ENCODE data around the gene CROCC.
A peak's percentile ranks its signal among the peaks of the same experiment; 100 is the strongest.

The CROCC gene

DNA sequence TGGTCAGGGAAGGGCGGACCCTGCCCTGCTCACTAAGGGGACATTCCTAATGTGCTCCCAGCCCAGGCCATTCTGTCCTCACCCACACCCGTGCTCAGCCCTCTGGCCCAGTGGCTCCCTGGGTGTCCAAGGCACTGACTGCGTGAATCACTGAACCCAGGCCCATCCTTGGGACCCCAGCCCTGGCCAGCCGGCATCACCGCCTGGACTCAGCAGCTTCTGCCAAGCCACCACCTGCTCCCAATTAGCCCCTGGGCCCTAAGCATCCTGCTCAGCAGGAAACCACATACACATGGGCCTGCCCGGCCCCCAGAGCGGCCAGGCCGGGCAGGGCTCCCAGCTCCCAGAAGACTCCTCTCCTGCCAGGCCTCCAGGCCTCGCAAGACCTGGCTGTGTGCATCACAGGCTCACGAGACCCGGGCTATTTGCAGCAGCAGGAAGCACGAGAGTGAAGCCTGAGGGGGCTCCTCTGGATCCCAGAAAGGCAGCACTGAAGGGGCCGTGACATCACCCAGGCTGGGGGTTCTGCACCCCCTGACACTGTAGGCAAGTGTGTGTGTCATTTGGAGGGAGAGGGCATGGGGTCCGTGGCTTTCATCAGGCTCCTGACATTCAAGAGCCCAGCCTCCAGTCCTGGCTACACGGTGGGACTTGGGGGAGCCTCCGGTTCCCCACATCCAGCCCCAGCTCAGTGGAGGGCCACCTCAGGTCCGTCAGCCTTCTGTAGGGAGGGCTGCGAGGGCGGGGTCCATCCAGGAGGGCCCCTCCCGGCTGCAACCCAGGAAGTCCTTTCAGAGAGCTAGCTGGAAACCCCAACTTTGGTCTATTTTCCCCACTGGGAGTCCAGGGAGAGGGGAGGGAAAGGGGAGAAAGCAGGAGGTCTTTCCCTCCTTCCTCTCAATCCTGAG is 57.1 kb downstream of the CROCC start:
- H3K9me3 ChIP-seq: no peaks in the 10 kb centered on the region
- H3K27me3 ChIP-seq: no peaks in the 10 kb centered on the region
- H3K4me3 ChIP-seq: peak overlapping the region; percentile 62 to 66
- H3K36me3 ChIP-seq: no peaks in the 10 kb centered on the region
- intact Hi-C loops (cut with DNase I; ENCODE audit: low total_unique reads): no loop called here
- H3K27ac ChIP-seq: peak overlapping the region; percentile 86 to 98
- H3K4me1 ChIP-seq: peaks cover 0 to 46% (median 40%) of the 10 kb centered on the region in 4 donors
- peak; percentile 83 to 93 for DNase-seq
- TF ChIP-seq, protein P1, sequence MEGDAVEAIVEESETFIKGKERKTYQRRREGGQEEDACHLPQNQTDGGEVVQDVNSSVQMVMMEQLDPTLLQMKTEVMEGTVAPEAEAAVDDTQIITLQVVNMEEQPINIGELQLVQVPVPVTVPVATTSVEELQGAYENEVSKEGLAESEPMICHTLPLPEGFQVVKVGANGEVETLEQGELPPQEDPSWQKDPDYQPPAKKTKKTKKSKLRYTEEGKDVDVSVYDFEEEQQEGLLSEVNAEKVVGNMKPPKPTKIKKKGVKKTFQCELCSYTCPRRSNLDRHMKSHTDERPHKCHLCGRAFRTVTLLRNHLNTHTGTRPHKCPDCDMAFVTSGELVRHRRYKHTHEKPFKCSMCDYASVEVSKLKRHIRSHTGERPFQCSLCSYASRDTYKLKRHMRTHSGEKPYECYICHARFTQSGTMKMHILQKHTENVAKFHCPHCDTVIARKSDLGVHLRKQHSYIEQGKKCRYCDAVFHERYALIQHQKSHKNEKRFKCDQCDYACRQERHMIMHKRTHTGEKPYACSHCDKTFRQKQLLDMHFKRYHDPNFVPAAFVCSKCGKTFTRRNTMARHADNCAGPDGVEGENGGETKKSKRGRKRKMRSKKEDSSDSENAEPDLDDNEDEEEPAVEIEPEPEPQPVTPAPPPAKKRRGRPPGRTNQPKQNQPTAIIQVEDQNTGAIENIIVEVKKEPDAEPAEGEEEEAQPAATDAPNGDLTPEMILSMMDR (IDR thresholded peaks at IDR 0.05): no peak

DNA sequence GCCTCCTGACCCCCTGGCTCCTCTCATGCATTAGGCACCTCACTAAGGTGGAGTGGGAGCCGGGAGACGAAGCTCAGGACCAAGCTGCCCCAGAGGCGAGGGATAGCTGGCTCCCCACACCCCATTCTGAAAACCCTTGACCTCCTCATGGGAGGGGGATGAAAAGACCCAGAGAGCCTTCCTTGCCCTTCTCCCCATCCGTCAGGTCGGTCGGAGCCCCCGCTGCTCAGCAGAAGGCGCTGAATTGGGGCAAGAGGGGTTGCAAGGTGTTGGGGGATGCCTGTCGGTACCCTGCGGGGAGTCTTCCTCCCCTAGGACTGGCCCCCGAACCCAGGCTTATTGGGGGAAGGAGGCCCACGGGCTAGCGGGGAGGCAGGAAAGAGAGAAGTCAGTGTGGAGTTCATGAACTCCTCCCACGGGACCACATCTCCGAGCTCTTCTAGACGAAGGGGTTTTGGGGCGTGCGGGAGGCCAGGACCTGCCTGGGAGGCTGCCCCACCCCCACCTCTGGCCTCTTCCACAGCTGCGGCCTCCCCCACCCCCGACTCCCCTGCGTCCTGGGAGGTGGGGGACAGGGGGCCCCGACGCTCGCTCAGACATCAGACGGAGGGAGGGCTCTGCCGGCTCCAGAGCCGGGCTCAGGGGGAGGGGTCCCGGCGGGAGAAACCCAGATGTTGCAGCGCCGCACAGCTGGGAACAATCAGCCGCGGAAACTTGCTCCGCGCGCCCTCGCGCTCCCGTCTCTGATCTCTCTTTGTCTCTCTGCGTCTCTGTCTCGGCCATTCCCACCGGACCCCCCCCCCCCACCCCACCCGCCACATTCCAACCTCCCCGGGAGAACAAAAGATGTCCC is 58.0 kb downstream of the CROCC start:
- no peak for DNase-seq
- H3K4me3 ChIP-seq: peak overlapping the region; percentile 62 to 66
- intact Hi-C loops (cut with DNase I; ENCODE audit: low total_unique reads): no loop called here
- H3K36me3 ChIP-seq: no peaks in the 10 kb centered on the region
- H3K27me3 ChIP-seq: no peaks in the 10 kb centered on the region
- H3K27ac ChIP-seq: peak overlapping the region; percentile 86 to 98
- H3K4me1 ChIP-seq: peaks cover 0 to 52% (median 40%) of the 10 kb centered on the region in 4 donors
- H3K9me3 ChIP-seq: no peaks in the 10 kb centered on the region
- TF ChIP-seq, protein P1 (IDR thresholded peaks at IDR 0.05): no peak

DNA sequence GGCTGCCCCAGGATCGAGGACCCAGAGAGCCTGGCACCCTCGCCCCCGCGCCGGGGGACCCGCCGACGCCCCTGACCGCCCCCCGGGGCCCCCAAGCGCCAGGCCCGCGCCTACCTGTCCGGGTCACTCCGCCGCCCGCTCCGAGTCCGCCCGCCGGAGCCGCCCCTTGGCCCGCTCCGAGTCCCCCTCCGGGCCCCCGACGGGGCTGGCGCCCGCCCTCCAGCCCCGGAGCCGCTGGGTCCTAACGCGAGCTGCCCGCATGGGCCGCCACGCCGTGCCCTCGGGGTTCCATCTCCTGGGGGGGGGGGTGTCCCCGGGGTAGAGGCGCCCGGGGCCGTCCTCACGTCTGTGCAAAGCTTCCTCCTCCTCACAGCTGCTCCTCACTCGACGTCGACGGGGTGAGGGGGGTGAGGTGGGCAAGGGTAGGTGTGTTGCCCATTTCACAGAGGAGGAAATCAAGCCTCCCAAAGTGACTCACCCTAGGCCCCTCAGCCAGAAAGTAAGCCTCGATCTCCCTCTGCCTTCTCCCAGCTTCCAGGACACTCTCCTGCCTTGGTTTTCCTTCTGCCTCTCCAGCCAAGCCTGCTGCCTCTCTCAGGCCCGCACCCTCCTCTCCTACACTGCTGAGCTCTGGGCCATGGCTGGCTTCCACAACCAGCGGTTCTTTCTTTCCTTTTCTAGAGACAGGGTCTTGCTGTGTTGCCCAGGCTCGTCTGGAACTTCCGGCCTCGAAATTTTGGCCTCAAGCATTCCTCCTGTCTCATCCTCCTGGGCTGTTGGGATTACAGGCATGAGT is 58.9 kb downstream of the CROCC start, which contains the start of gene MFAP2:
Gene MFAP2, minus strand, starts transcription at position 148 of the 796 bp plus-strand sequence. CDS start 2,347 bp downstream, outside the sequence.
- H3K4me1 ChIP-seq: peaks cover 0 to 46% (median 34%) of the 10 kb centered on the region in 4 donors
- no peak for DNase-seq

DNA sequence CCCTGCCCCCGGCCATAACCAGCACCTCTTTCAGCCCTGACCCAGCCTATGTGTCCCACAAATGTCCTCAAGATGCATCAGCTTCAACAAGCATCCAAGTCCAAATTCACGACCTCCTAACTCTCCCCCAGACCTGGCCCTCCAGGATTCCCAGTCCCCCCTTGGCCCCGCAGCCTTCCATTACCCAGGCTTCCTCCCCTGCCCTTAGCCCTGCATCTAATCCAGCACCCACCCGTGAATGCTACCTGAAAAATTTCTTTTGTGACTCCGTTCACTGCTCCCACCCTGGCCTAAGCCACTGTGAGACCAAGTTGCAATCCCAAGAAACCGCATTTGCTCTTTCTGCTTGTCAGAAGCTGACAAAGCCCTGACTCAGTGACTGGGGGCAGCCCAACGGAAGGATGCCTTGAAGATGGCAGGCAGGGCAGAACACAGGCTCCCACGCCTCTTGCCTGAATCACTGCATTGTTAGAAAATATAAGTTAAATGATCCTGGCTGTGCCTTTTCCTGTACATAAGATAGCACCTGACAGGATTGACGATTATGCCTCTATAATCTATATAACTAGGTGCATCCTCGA is 59.6 kb downstream of the CROCC start:
- DNase-seq: no peak
- H3K27me3 ChIP-seq: no peaks in the 10 kb centered on the region
- no peaks in the 10 kb centered on the region for H3K9me3 ChIP-seq
- intact Hi-C loops (cut with DNase I; ENCODE audit: low total_unique reads): no loop called here
- peak overlapping the region; percentile 86 to 98 for H3K27ac ChIP-seq
- no peak overlapping the region for H3K4me3 ChIP-seq
- TF ChIP-seq, protein P1 (IDR thresholded peaks at IDR 0.05): no peak
- H3K36me3 ChIP-seq: peaks cover 3 to 10% (median 8%) of the 10 kb centered on the region in 3 donors
- peaks cover 0 to 41% (median 31%) of the 10 kb centered on the region in 4 donors for H3K4me1 ChIP-seq

More for the DNA sequence above, 58.9 kb downstream of the CROCC start, which contains the start of gene MFAP2:
- peak within 1 kb of the TSS; percentile 86 to 98 for H3K27ac ChIP-seq
- peaks cover 0 to 3% (median 1%) of the 10 kb centered on the region in 3 donors for H3K36me3 ChIP-seq
- H3K4me3 ChIP-seq: peak within 1 kb of the TSS; percentile 62 to 66
- TF ChIP-seq, protein P1 (IDR thresholded peaks at IDR 0.05): no peak
- H3K9me3 ChIP-seq: no peaks in the 10 kb centered on the region
- no peaks in the 10 kb centered on the region for H3K27me3 ChIP-seq
- intact Hi-C loops (cut with DNase I; ENCODE audit: low total_unique reads): no loop called here

Data from tibial artery (tissue), 4 donors.